SU-DHL-6 (cell line): ENCODE data around the gene GADD45G.

ENCODE experiments used
- H2AFZ ChIP-seq: fragments of 200-600 bp; sonication (generic); 2 replicates; pipeline ENCODE4 v1.6.1; 2014; ENCODE audit warnings: low read depth, mild to moderate bottlenecking, moderate library complexity, mixed read lengths, antibody characterized with exemption, low read length; ENCODE audit not compliant: severe bottlenecking
- H3F3A ChIP-seq: fragments of 200-600 bp; shearing (Covaris generic); 2 replicates; pipeline ENCODE4 v1.6.0; 2016; ENCODE audit warnings: antibody characterized with exemption, mild to moderate bottlenecking; ENCODE audit not compliant: insufficient read depth
- H3K27ac ChIP-seq: fragments of 200-600 bp; sonication (generic); 2 replicates; pipeline ENCODE4 v1.5.1; 2016; ENCODE audit warnings: low read depth, mild to moderate bottlenecking, low read length, moderate library complexity, mixed read lengths
- H3K27me3 ChIP-seq: fragments of 200-600 bp; sonication (generic), shearing (Covaris generic); 2 replicates; pipeline ENCODE4 v1.6.0; 2014; ENCODE audit warnings: mild to moderate bottlenecking, low read length
- H3K36me3 ChIP-seq: fragments of 200-600 bp; sonication (generic); 2 replicates; pipeline ENCODE4 v1.6.1; 2014; ENCODE audit warnings: mild to moderate bottlenecking, low read length, mixed read lengths
- H3K4me2 ChIP-seq: fragments of 300-600, 200-600 bp; shearing (Covaris generic), sonication (generic); 2 replicates; pipeline ENCODE4 v1.6.0; 2014; ENCODE audit warnings: low read length, low read depth, mild to moderate bottlenecking; ENCODE audit not compliant: poor library complexity, severe bottlenecking
- H3K4me3 ChIP-seq: fragments of 200-600 bp; sonication (generic); 2 replicates; pipeline ENCODE4 v1.5.1; 2014; ENCODE audit warnings: antibody characterized with exemption, low read length, mild to moderate bottlenecking, mixed read lengths; ENCODE audit not compliant: insufficient read depth, poor library complexity, severe bottlenecking
- H3K79me2 ChIP-seq: fragments of 200-600 bp; sonication (generic); 2 replicates; pipeline ENCODE4 v1.6.1; 2014; ENCODE audit warnings: mild to moderate bottlenecking, low read length, moderate library complexity; ENCODE audit not compliant: insufficient read depth
- H3K9ac ChIP-seq: fragments of 200-600 bp; sonication (generic); 2 replicates; pipeline ENCODE4 v1.7.0; 2014; ENCODE audit warnings: mild to moderate bottlenecking, low read length
- H3K9me2 ChIP-seq: fragments of 200-600 bp; sonication (generic); replicated peaks from 2 replicates; pipeline ENCODE4 v1.6.1; 2014; ENCODE audit warnings: low read length; ENCODE audit not compliant: insufficient read depth
- H3K9me3 ChIP-seq: fragments of 200-600 bp; sonication (generic); 2 replicates; pipeline ENCODE4 v1.6.1; 2014; ENCODE audit warnings: low read length, mixed read lengths; ENCODE audit not compliant: insufficient read depth
- H4K20me1 ChIP-seq: fragments of 200-600 bp; sonication (generic); 2 replicates; pipeline ENCODE4 v1.6.1; 2014; ENCODE audit warnings: low read depth, mild to moderate bottlenecking, antibody characterized with exemption, low read length, moderate library complexity, mixed read lengths
- EZH2phosphoT487 ChIP-seq: fragments of 200-600 bp; sonication (generic), shearing (Covaris generic); conservative IDR thresholded peaks from 2 replicates; pipeline ENCODE4 v1.6.1; 2018; ENCODE audit warnings: mild to moderate bottlenecking, antibody characterized with exemption, low read length, moderate library complexity, mixed read lengths
- TF ChIP-seq, protein P1 (sequence below): fragments of 200-600 bp; sonication (generic); IDR thresholded peaks from one replicate; pipeline ENCODE4 v1.5.1; 2017; ENCODE audit warnings: antibody characterized with exemption, mild to moderate bottlenecking, low read length, moderate library complexity; ENCODE audit not compliant: insufficient read depth, poor library complexity, severe bottlenecking

Gene GADD45G

DNA sequence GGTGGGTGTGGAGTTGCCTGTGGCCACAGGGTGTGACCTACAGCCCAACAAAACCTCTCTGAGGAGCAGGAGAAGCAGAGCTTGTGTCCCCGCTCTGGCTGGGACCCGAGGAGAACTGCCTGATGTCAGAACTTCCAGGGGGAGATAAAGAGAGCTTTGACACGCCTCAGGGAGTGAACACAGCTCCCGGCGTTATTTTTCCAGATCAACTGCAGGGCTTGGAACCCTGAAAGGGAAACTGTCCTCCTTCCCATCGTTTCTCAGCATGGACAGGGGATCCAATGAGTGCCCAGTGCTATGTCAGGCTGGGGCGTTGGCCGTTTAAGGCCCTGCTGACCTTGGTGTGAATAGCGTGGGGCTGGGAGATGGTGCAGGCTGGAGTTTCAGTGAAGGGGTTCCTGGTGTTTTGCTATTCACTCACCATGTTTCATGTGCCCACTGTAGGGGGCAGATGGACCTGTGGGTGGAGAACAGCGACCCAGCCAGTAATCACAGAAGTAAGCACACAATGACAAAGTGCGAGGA is 22.0 kb downstream of the GADD45G start:
- Histone ChIP-seq H3K27ac (no peak overlapping the region), H3K4me2 (no peak overlapping the region), H4K20me1 (no peaks in the 10 kb centered on the region), H2AFZ (no peak overlapping the region), H3K4me3 (no peak overlapping the region), H3K9me2 (no peaks in the 10 kb centered on the region), H3F3A (no peaks in the 10 kb centered on the region), H3K9ac (no peak overlapping the region), H3K27me3 (no peaks in the 10 kb centered on the region), H3K79me2 (no peaks in the 10 kb centered on the region), H3K36me3 (no peaks in the 10 kb centered on the region), H3K9me3 (no peaks in the 10 kb centered on the region)
- TF ChIP-seq, protein P1, sequence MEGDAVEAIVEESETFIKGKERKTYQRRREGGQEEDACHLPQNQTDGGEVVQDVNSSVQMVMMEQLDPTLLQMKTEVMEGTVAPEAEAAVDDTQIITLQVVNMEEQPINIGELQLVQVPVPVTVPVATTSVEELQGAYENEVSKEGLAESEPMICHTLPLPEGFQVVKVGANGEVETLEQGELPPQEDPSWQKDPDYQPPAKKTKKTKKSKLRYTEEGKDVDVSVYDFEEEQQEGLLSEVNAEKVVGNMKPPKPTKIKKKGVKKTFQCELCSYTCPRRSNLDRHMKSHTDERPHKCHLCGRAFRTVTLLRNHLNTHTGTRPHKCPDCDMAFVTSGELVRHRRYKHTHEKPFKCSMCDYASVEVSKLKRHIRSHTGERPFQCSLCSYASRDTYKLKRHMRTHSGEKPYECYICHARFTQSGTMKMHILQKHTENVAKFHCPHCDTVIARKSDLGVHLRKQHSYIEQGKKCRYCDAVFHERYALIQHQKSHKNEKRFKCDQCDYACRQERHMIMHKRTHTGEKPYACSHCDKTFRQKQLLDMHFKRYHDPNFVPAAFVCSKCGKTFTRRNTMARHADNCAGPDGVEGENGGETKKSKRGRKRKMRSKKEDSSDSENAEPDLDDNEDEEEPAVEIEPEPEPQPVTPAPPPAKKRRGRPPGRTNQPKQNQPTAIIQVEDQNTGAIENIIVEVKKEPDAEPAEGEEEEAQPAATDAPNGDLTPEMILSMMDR: no peak
- TF ChIP-seq EZH2phosphoT487: no peak

DNA sequence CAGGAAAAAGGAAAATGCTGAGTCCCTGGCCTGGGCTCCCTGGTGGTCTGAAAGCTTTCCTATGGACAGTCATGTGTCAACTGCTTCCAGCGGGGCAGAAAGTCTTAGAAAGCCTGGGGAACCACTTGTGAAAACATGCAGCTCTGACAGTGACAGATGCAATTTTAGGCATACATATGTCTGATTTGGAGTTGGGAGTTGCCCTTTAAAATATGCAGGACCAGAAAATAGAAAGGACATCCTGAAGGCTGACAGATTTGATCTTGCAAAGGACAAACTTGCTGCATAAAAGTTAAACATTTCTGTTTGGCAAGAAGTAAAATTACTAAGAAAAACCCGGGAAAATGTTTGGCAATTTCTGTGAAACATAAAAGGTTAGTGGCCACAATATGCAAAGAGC is 23.8 kb downstream of the GADD45G start:
- no peak overlapping the region for H3K27ac ChIP-seq
- no peak overlapping the region for H3K4me3 ChIP-seq
- no peaks in the 10 kb centered on the region for H3K36me3 ChIP-seq
- H3K9me3 ChIP-seq: no peaks in the 10 kb centered on the region
- H3F3A ChIP-seq: no peaks in the 10 kb centered on the region
- no peak for TF ChIP-seq EZH2phosphoT487
- TF ChIP-seq, protein P1: no peak
- no peaks in the 10 kb centered on the region for H3K27me3 ChIP-seq
- H2AFZ ChIP-seq: no peak overlapping the region
- no peaks in the 10 kb centered on the region for H3K79me2 ChIP-seq
- H3K4me2 ChIP-seq: no peak overlapping the region
- H3K9me2 ChIP-seq: no peaks in the 10 kb centered on the region
- no peaks in the 10 kb centered on the region for H4K20me1 ChIP-seq
- H3K9ac ChIP-seq: no peak overlapping the region

DNA sequence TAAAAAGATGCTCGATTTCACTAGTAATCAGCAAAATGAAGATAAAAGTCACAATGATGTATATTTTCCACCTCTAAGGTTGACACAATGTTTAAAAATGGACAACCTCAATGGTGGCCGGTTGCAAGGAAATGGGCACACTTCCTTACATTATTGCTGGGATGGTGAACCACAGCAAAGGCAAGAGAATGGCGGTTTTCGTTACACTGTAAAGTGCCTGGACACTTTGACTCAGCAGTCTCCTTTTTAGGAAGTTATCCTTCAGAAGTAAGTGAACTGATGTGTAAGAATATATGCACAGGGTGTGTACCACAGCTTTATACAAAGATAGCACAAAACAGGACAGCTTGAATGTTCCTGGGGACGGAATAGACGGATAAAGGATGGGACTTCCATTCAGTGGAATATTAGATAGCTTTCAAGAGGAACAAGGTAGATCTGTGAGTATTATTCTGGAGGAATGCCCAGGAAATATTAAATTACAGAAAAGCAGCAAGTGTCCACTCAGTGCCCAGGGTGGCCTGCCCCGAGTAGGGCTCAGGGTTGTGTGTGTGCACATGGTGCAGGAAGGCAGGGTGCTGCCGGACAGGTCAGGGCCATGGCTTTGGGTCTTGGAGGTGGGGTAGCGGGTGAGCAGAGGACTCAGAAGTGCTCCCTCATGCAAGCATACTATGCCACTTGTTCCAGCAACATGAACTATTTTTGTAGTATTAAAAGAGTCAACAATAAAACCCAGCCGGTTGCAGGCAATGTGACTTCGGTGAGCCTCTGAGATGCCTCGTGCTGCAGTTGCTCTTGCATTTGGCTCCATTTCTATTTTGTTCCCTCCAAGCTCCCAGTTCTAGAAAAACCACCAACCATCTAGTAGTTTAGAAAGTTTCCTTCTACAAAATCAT is 24.5 kb downstream of the GADD45G start:
- no peak overlapping the region for H3K27ac ChIP-seq
- H3K9ac ChIP-seq: no peak overlapping the region
- no peaks in the 10 kb centered on the region for H3K79me2 ChIP-seq
- no peaks in the 10 kb centered on the region for H3K36me3 ChIP-seq
- TF ChIP-seq EZH2phosphoT487: no peak
- TF ChIP-seq, protein P1: no peak
- H3K27me3 ChIP-seq: no peaks in the 10 kb centered on the region
- no peaks in the 10 kb centered on the region for H3K9me3 ChIP-seq
- no peak overlapping the region for H3K4me3 ChIP-seq
- no peak overlapping the region for H2AFZ ChIP-seq
- no peaks in the 10 kb centered on the region for H4K20me1 ChIP-seq
- no peaks in the 10 kb centered on the region for H3K9me2 ChIP-seq
- no peak overlapping the region for H3K4me2 ChIP-seq
- H3F3A ChIP-seq: no peaks in the 10 kb centered on the region
